ENCODE data around the gene SEL1L3.

Gene SEL1L3

DNA sequence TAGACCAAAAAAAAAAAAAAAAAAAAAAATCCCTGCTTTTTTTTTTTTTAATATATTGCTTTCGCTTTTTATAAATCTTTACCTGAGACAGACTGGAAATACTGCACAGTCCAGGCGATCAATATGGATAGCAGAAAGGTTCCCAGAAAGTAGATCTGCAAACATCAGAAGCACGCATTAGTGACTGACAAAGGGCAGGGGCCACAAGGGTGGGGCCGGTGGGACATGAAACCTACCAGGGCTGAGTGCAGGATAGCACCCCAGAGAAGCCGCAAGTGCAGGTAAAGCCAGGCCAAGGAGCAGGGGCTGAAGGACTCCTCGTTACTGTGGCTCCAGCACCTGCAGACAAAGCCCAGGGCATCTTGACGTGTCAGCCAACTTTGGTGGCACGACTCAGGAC is 105.3 kb downstream of the SEL1L3 start:
- H3K27ac ChIP-seq, result no peak overlapping the region
- no peak for TF ChIP-seq CTCF (conservative IDR thresholded peaks at IDR 0.05)
- no peak for TF ChIP-seq ZFX (IDR thresholded peaks at IDR 0.05)

GRCh38 chr4:25756503-25756902 is 106.3 kb downstream of the SEL1L3 start:
- TF ChIP-seq ZFX (IDR thresholded peaks at IDR 0.05), result no peak
- TF ChIP-seq CTCF (conservative IDR thresholded peaks at IDR 0.05), result no peak
- H3K27ac ChIP-seq, result no peak overlapping the region

GRCh38 chr4:25755911-25756310 is 106.9 kb downstream of the SEL1L3 start:
- TF ChIP-seq ZFX (IDR thresholded peaks at IDR 0.05) (no peak), CTCF (conservative IDR thresholded peaks at IDR 0.05) (no peak)
- H3K27ac ChIP-seq, result no peak overlapping the region

DNA sequence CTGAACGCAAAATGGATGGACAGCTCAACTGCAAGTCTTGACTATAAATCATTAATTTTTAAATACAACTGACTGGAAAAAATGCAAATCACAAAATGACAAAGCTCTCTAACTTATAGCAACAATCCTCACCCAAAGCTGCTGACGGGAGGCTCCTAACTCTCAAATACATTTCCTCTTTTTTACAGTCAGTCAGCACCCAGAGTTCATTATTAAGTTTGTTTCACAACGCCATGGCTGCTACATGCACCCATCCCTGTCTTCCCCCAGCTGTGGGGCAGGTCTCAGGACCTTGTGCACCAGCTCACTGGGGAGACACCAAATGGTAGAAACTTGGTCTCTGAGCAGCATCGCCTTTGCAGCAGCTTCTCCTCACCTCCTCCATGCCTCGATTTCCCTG is 109.5 kb downstream of the SEL1L3 start:
- H3K27ac ChIP-seq, result no peak overlapping the region
- TF ChIP-seq ZFX (IDR thresholded peaks at IDR 0.05) (no peak), CTCF (conservative IDR thresholded peaks at IDR 0.05) (no peak)

- TF ChIP-seq CTCF (conservative IDR thresholded peaks at IDR 0.05) (no peak), ZFX (IDR thresholded peaks at IDR 0.05) (no peak)
- no peak overlapping the region for H3K27ac ChIP-seq
These were observed 111.9 kb downstream of the SEL1L3 start for GRCh38 chr4:25750874-25751273.

- TF ChIP-seq CTCF (conservative IDR thresholded peaks at IDR 0.05) (no peak), ZFX (IDR thresholded peaks at IDR 0.05) (no peak)
- H3K27ac ChIP-seq, result no peak overlapping the region
These were observed 113.5 kb downstream of the SEL1L3 start for GRCh38 chr4:25749150-25749794.

GRCh38 chr4:25743971-25744370 is 118.8 kb downstream of the SEL1L3 start:
- H3K27ac ChIP-seq, result no peak overlapping the region
- no peak for TF ChIP-seq ZFX (IDR thresholded peaks at IDR 0.05)
- TF ChIP-seq CTCF (conservative IDR thresholded peaks at IDR 0.05), result no peak

Measured in C4-2B (cell line).